ENCODE results near the gene ZIC2.

DNA sequence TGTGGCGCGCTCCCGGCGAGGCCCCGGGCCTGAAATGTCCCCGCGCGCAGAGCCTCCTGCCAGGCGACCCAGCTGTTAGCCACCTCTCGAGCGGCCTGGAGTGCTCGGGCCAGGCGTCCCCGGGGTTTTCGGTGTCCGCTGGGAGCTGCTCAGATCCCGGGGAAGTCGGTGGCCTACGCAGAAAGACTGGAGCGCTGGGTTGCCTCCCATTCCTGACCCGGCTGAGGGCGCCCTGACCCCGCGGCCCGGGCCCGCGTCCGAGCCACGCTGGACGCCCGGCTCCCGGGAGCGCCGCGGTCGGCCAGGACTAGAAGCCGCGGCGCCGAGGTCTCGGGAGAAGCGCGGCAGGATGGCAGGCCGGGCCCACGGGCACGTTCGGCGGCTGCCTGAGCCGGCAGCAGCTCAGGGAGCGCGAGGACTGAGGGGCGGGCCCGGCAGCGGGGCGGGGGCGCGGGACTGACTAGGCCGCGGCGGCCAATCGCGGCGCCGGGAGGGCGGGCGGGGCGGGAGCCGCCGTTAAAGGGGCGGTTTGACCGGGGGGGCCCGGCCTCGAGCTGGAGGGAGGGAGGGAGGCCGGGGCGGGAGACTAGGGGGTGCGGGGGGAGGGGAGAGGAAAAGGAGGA is 1.3 kb upstream of the ZIC2 start:
- TF ChIP-seq, protein P1, sequence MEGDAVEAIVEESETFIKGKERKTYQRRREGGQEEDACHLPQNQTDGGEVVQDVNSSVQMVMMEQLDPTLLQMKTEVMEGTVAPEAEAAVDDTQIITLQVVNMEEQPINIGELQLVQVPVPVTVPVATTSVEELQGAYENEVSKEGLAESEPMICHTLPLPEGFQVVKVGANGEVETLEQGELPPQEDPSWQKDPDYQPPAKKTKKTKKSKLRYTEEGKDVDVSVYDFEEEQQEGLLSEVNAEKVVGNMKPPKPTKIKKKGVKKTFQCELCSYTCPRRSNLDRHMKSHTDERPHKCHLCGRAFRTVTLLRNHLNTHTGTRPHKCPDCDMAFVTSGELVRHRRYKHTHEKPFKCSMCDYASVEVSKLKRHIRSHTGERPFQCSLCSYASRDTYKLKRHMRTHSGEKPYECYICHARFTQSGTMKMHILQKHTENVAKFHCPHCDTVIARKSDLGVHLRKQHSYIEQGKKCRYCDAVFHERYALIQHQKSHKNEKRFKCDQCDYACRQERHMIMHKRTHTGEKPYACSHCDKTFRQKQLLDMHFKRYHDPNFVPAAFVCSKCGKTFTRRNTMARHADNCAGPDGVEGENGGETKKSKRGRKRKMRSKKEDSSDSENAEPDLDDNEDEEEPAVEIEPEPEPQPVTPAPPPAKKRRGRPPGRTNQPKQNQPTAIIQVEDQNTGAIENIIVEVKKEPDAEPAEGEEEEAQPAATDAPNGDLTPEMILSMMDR (IDR thresholded peaks at IDR 0.05; ENCODE audit: insufficient read depth, low read length): no peak
- no peak for TF ChIP-seq SPI1 (IDR thresholded peaks at IDR 0.05; ENCODE audit: borderline replicate concordance, low read depth)
- no peak for TF ChIP-seq POLR2AphosphoS5 (IDR thresholded peaks at IDR 0.05; ENCODE audit: low read depth)
- TF ChIP-seq, protein P2, sequence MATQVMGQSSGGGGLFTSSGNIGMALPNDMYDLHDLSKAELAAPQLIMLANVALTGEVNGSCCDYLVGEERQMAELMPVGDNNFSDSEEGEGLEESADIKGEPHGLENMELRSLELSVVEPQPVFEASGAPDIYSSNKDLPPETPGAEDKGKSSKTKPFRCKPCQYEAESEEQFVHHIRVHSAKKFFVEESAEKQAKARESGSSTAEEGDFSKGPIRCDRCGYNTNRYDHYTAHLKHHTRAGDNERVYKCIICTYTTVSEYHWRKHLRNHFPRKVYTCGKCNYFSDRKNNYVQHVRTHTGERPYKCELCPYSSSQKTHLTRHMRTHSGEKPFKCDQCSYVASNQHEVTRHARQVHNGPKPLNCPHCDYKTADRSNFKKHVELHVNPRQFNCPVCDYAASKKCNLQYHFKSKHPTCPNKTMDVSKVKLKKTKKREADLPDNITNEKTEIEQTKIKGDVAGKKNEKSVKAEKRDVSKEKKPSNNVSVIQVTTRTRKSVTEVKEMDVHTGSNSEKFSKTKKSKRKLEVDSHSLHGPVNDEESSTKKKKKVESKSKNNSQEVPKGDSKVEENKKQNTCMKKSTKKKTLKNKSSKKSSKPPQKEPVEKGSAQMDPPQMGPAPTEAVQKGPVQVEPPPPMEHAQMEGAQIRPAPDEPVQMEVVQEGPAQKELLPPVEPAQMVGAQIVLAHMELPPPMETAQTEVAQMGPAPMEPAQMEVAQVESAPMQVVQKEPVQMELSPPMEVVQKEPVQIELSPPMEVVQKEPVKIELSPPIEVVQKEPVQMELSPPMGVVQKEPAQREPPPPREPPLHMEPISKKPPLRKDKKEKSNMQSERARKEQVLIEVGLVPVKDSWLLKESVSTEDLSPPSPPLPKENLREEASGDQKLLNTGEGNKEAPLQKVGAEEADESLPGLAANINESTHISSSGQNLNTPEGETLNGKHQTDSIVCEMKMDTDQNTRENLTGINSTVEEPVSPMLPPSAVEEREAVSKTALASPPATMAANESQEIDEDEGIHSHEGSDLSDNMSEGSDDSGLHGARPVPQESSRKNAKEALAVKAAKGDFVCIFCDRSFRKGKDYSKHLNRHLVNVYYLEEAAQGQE (IDR thresholded peaks at IDR 0.05; ENCODE audit: insufficient replicate concordance, low read depth): no peak
- no peak for TF ChIP-seq GABPA (IDR thresholded peaks at IDR 0.05; ENCODE audit: low read depth)

All from HL-60 (cell line).